Heart right ventricle (tissue), 16 donors: Measurements from ENCODE around the gene KCNS3. TPM values are rescaled to one million over a fixed set of nuclear protein-coding genes. Genes with fewer than 3 reads are reported as not detected.

Experiments used
- ATAC-seq, 8 donors: fragments of 200-7000 bp; cut with Tn5 transposase; one replicate each; pipeline ENCODE4 v1.9.1; 2020; ENCODE audit warnings: mild to moderate bottlenecking in 8 of 8, moderate library complexity in 8 of 8, moderate number of reproducible peaks in 1 of 8
- DNase-seq, 2 donors: peaks; one replicate each; pipeline ENCODE4 v3.0.0-alpha.2; 2020
- H3K27ac ChIP-seq, 10 donors: fragments of 200-600 bp; sonication (generic) in 2 of 10; one replicate each; pipeline versions ENCODE4 v1.5.0 to v1.8.0; 2020 to 2022; ENCODE audit warnings: mild to moderate bottlenecking in 3 of 10
- H3K27me3 ChIP-seq, 7 donors: fragments of 200-600 bp; one replicate each; pipeline ENCODE4 v1.8.0; 2021 to 2022; ENCODE audit warnings: mild to moderate bottlenecking in 2 of 7
- H3K36me3 ChIP-seq, 9 donors: fragments of 200-600 bp; sonication (generic) in 1 of 9; one replicate each; pipeline versions ENCODE4 v1.5.0 to v1.8.0; 2020 to 2022; ENCODE audit warnings: mild to moderate bottlenecking in 2 of 9
- H3K4me1 ChIP-seq, 9 donors: fragments of 200-600 bp; sonication (generic) in 1 of 9; one replicate each; pipeline versions ENCODE4 v1.5.0 to v1.8.0; 2020 to 2022; ENCODE audit warnings: mild to moderate bottlenecking in 4 of 9
- H3K4me3 ChIP-seq, 10 donors: fragments of 200-600 bp; sonication (generic) in 2 of 10; one replicate each; pipeline versions ENCODE4 v1.5.0 to v1.8.0; 2020 to 2022; ENCODE audit warnings: mild to moderate bottlenecking in 7 of 10, moderate library complexity in 2 of 10
- H3K9me3 ChIP-seq, 11 donors: fragments of 200-600 bp in 10 of 11; sonication (generic) in 2 of 11; one replicate each; pipeline versions ENCODE4 v1.5.0 to v1.8.0; 2013 to 2022; ENCODE audit warnings: mild to moderate bottlenecking in 2 of 11, control low read depth in 1 of 11, moderate library complexity in 1 of 11
- WGBS, 2 donors: extraction: QIAGEN DNeasy Blood & Tissue Kit; methylation state at CpG; one replicate each; pipeline ENCODE4 v1.1.7; 2013; ENCODE audit warnings: inconsistent platforms in 1 of 2; 5-methylcytosine and 5-hydroxymethylcytosine counted together
- intact Hi-C, 10 donors: fragments of 100-400 bp; cut with DNase I; formaldehyde crosslinking; loops; one replicate each; pipeline versions ENCODE4 v1.11.1 to v1.14.2; 2022
- polyA plus RNA-seq, 2 donors: library from polyadenylated mRNA; stranded (reverse); fragments of 200-250 nt; gene quantifications; one replicate each; pipeline ENCODE4 v1.2.3, GENCODE V29; 2013
- total RNA-seq, 10 donors: library from RNA; stranded (reverse); fragmentation: NEBNext Ultra II Directional in 3 of 10; extraction: Animal tissue kit (Norgen Biotek cat#: 25700) in 3 of 10; gene quantifications; one replicate each; pipeline versions ENCODE4 v1.2.1 to v1.2.4, GENCODE V29; 2021 to 2023
- TF ChIP-seq, protein P1 (sequence below), 9 donors: fragments of 200-600 bp; sonication (generic) in 2 of 9; IDR thresholded peaks; one replicate each; pipeline versions ENCODE4 v1.5.0 to v1.8.0; 2021 to 2022; ENCODE audit warnings: antibody characterized with exemption in 9 of 9, mild to moderate bottlenecking in 5 of 9, moderate library complexity in 1 of 9
- donor health status: Arrhythmogenic right ventricular cardiomyopathy.
- donor health status: ischemic (EF 13 %, LVEDD 7.1; RV severe dilation, severe dysfunction).
- donor health status: healthy with polysubstance abuse.
- donor health status: DM: no; HTN: yes; CAD: no.
- donor health status: DM: no; HTN: no; CAD: no.
- donor health status: ischemic (EF 25% LVEDD 6.9; RV normal size, moderate dysfunction).
- donor health status: ischemic (EF 25% LVEDD 5.7; RV mildly dilated, moderate dysfunction).
- donor health status: healthy.
- donor health status: DM: yes; HTN: yes; CAD: no.
- donor health status: Ischemic cardiomyopathy.
- donor health status: ischemic (EF 35%, LVEDD 5.7; RV mildly dilated, moderate dysfunction).
- donor health status: nonischemic (EF 11% LVEDD 7.7; RV severe dilation, severe dysfunction).
- donor health status: DM: yes; HTN: yes; CAD: no.
- donor health status: PGD.
- donor health status: ischemic (EF 29% LVEDD 5.4; RV normal size, mild dysfunction).
- donor health status: nonischemic (EF 23%, LVEDD 6.1; RV moderate dilation, normal function).

Gene KCNS3
- total and polyA plus RNA-seq, 12 donors = 1.5 to 3.8 (median 2.6) TPM

DNA sequence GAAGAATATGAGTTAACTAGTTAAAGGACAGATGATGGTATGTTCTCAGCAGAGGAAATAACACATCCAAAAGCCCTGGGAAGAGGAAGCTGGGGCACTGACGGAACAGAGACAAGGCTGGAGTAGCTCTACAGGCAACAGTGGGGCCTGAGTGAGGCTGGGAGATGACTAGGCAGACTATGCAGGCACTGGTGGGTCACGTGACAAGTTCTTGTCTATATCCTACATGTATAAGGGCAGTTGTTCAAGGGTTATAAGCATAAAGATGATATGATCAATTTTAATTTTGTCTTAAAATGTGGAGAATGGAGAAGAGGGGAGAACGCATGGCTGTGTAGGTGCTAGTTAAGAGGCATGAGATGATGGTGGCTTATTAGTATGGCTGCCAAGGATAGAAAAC lies 68.6 kb downstream of the KCNS3 start:
- no peaks in the 10 kb centered on the region for H3K36me3 ChIP-seq
- H3K4me3 ChIP-seq = no peak overlapping the region
- peaks cover 0 to 8% (median 0%) of the 10 kb centered on the region in 11 donors for H3K9me3 ChIP-seq
- H3K27ac ChIP-seq = no peak overlapping the region
- no peaks in the 10 kb centered on the region for H3K27me3 ChIP-seq
- DNase-seq (no peak), ATAC-seq (no peak)
- no peaks in the 10 kb centered on the region for H3K4me1 ChIP-seq
- TF ChIP-seq, protein P1, sequence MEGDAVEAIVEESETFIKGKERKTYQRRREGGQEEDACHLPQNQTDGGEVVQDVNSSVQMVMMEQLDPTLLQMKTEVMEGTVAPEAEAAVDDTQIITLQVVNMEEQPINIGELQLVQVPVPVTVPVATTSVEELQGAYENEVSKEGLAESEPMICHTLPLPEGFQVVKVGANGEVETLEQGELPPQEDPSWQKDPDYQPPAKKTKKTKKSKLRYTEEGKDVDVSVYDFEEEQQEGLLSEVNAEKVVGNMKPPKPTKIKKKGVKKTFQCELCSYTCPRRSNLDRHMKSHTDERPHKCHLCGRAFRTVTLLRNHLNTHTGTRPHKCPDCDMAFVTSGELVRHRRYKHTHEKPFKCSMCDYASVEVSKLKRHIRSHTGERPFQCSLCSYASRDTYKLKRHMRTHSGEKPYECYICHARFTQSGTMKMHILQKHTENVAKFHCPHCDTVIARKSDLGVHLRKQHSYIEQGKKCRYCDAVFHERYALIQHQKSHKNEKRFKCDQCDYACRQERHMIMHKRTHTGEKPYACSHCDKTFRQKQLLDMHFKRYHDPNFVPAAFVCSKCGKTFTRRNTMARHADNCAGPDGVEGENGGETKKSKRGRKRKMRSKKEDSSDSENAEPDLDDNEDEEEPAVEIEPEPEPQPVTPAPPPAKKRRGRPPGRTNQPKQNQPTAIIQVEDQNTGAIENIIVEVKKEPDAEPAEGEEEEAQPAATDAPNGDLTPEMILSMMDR (IDR thresholded peaks at IDR 0.05) = no peak
- intact Hi-C loops = no loop called here
- 81 to 87% methylated on average over 3 of the region's 3 CpGs for WGBS, 2 donors

DNA sequence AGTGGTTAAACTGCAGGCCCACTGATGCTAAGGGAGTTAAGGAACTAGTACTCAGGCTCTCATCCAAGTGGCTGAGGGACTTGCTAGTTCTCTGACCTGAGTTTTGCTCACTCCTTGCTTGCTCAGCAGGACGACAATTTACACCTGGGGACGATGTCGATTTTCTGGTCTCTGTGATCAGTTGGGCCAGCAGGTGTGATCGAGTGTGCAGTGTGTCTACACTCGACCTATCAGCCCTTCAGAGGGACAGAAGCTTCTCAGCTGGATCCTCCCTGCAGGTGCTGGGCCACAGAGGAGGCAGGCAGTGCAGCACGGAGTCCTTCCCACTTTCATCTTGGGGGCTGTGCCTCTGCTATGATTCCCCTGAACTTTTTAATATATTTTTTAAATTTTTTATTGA lies 71.5 kb downstream of the KCNS3 start:
- Histone ChIP-seq H3K4me1 (no peaks in the 10 kb centered on the region), H3K27ac (no peak overlapping the region), H3K9me3 (peaks cover 0 to 8% (median 0%) of the 10 kb centered on the region in 11 donors), H3K36me3 (no peaks in the 10 kb centered on the region), H3K4me3 (no peak overlapping the region), H3K27me3 (no peaks in the 10 kb centered on the region)
- TF ChIP-seq, protein P1 (IDR thresholded peaks at IDR 0.05) = no peak
- intact Hi-C loops = no loop called here
- ATAC-seq (no peak), DNase-seq (no peak)
- WGBS, 2 donors = 72 to 74% methylated on average over 6 of the region's 6 CpGs

DNA sequence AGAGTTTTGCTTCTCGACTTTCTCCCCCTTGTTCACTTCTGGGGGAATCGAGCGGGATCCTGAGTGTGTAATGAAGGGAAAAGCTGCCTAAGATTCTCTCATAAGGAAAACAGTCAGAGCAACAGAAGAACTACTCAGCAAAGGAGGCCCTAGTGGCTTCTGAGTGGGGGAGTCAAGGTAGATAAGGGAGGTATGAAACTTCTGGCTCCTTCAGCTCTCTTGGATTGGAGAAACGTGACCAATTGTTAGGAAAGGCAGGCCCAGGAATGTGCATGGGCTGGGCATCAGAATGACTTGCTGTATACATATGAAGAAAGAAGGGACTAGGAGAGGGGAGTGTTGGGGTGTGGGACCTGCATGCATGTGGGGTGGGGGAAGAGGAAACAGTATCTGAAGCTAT lies 73.1 kb downstream of the KCNS3 start:
- intact Hi-C loops = no loop called here
- Histone ChIP-seq H3K27me3 (peaks cover 0 to 2% (median 0%) of the 10 kb centered on the region in 7 donors), H3K4me3 (no peak overlapping the region), H3K9me3 (peaks cover 0 to 8% (median 0%) of the 10 kb centered on the region in 11 donors), H3K4me1 (no peaks in the 10 kb centered on the region), H3K27ac (no peak overlapping the region), H3K36me3 (no peaks in the 10 kb centered on the region)
- WGBS, 2 donors = 73 to 80% methylated on average over 4 of the region's 4 CpGs
- ATAC-seq (no peak), DNase-seq (no peak)
- TF ChIP-seq, protein P1 (IDR thresholded peaks at IDR 0.05) = no peak

DNA sequence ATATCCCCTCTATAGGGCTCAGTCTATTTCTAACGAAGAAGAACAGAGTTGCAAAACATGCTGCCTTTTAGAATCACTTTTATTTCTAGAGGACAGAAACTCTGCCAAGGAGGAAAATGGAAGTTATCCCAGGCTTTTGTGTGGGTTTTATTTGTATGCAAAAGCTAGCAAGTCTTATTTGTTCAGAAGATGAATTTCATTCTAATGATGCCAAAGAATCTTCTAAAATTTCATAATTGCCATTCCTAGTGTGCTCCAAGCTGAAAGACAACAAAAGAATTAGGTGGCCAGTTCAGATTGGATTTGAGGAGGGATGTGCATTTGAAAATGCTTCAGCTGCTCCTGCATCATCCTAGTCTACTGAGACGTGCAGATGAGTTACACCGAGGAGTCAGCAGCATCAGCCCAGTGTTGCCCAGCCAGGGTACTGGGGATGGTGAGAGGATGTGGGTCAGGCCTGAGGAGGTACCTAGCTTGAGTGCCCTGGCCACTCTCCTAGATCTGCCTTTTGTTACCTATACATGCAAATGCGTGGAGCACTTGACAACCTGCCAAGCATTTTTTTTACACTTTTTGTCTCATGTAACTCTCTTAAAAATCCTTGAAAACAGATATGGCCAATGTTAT lies 80.1 kb downstream of the KCNS3 start:
- 77 to 79% methylated on average over 4 of the region's 4 CpGs for WGBS, 2 donors
- H3K4me1 ChIP-seq = no peaks in the 10 kb centered on the region
- intact Hi-C loops = no loop called here
- no peak overlapping the region for H3K27ac ChIP-seq
- ATAC-seq (no peak), DNase-seq (no peak)
- TF ChIP-seq, protein P1 (IDR thresholded peaks at IDR 0.05) = no peak
- H3K9me3 ChIP-seq = no peaks in the 10 kb centered on the region
- H3K4me3 ChIP-seq = no peak overlapping the region
- no peaks in the 10 kb centered on the region for H3K36me3 ChIP-seq
- H3K27me3 ChIP-seq = peaks cover 0 to 7% (median 0%) of the 10 kb centered on the region in 7 donors
